ENCODE measurements around the gene MEF2A. TPM values are rescaled to one million over a fixed set of nuclear protein-coding genes. Genes with fewer than 3 reads are reported as not detected.

Gene MEF2A
- polyA plus RNA-seq, 3 donors = 20.3 to 61.8 (median 33.5) TPM

- peaks cover 39 to 81% of the 10 kb centered on the region in 2 donors for H3K36me3 ChIP-seq (replicated peaks in 1 of 2; ENCODE audit: control insufficient read depth in 1 of 2, insufficient read depth in 2 of 2, low read length in 2 of 2)
- no peaks in the 10 kb centered on the region for H3K4me1 ChIP-seq (ENCODE audit: control insufficient read depth in 1 of 2, insufficient read depth in 2 of 2, low read length in 2 of 2)
- peaks cover 0 to 9% of the 10 kb centered on the region in 2 donors for H3K9me3 ChIP-seq (replicated peaks in 1 of 2; ENCODE audit: control insufficient read depth in 1 of 2, insufficient read depth in 1 of 2, low read length in 2 of 2)
- no peak overlapping the region for H3K4me2 ChIP-seq (replicated peaks; ENCODE audit: extremely low read depth, low read length, poor library complexity, severe bottlenecking)
- Mint-ChIP-seq H3K4me1 (no peaks in the 10 kb centered on the region), H3K27me3 (ENCODE audit: low read depth in 3 of 3) (peaks cover 0 to 2% (median 0%) of the 10 kb centered on the region in 3 donors), H3K9me3 (peaks cover 5 to 16% (median 8%) of the 10 kb centered on the region in 7 donors), H3K27ac (no peak overlapping the region), H3K36me3 (peaks cover 57 to 63% of the 10 kb centered on the region in 2 donors), H3K4me3 (no peak overlapping the region)
- no peak overlapping the region for H3K9ac ChIP-seq (ENCODE audit: insufficient read depth, low read length, poor library complexity, severe bottlenecking)
- H2AFZ ChIP-seq (ENCODE audit: insufficient read depth, low read depth, low read length, poor library complexity, severe bottlenecking) = no peak overlapping the region
- H3K27ac ChIP-seq (ENCODE audit: low read depth in 1 of 2, low read length in 2 of 2) = no peak overlapping the region
- no peaks in the 10 kb centered on the region for H3K27me3 ChIP-seq (ENCODE audit: control insufficient read depth in 2 of 2, insufficient read depth in 2 of 2, low read length in 2 of 2)
- peaks cover 14% of the 10 kb centered on the region for H3K79me2 ChIP-seq (ENCODE audit: insufficient read depth, low read length)
- H3K4me3 ChIP-seq (replicated peaks in 1 of 3; ENCODE audit: low read depth in 2 of 3, low read length in 3 of 3) = no peak overlapping the region
- DNase-seq = no peak
- no peak for TF ChIP-seq CTCF (IDR thresholded peaks at IDR 0.05)
- intact Hi-C loops (cut with micrococcal nuclease) = no loop called here
- peaks cover 27% of the 10 kb centered on the region for H4K20me1 ChIP-seq (ENCODE audit: insufficient read depth, low read length)
Measured at GRCh38 chr15:99645951-99646350, 80.2 kb downstream of the MEF2A start.

DNA sequence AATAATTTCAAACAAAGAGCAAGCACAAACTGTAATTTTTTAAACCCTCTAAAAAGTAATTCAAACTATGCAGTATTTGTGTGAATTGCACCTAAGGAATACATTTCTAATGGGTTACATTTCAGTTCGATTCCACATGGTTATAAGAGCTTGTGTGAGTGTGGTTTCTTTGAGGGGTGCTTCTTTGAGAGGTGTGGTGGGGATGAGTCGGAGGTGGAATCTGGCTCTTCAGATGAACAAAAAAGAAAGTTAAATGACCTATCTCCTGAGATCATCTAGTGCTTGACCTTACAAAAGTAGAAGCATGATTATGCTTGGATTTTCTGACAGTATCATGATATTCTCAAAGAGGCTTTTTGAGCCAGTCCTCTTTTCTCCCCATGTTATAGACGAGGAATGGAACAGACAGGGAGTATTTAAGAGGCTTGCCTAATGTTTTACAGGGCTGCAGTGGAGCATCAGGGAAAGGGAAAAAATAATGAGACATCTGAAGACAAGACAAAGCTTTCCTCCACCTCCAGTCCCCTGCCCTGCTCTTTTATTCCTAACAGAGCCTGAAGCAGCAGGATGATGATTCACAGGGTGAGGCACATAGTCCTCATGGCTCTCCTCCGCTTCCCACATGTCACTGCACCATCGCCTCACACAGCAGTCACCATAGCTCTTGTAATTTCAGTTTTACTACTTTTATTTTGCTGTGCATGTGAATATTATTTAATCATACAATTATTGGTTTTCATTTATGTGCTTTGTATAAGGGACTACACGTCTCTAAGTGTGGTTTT lies 85.4 kb downstream of the MEF2A start:
- peaks cover 0 to 2% (median 0%) of the 10 kb centered on the region in 3 donors for H3K27me3 Mint-ChIP-seq (ENCODE audit: low read depth in 3 of 3)
- H3K27ac ChIP-seq (ENCODE audit: low read depth in 1 of 2, low read length in 2 of 2) = no peak overlapping the region
- H2AFZ ChIP-seq (ENCODE audit: insufficient read depth, low read depth, low read length, poor library complexity, severe bottlenecking) = no peak overlapping the region
- peaks cover under 1 to 6% (median 2%) of the 10 kb centered on the region in 7 donors for H3K9me3 Mint-ChIP-seq
- H3K9me3 ChIP-seq (replicated peaks in 1 of 2; ENCODE audit: control insufficient read depth in 1 of 2, insufficient read depth in 1 of 2, low read length in 2 of 2) = peaks cover 0 to 5% of the 10 kb centered on the region in 2 donors
- no peak overlapping the region for H3K9ac ChIP-seq (ENCODE audit: insufficient read depth, low read length, poor library complexity, severe bottlenecking)
- 100% methylated on average over 1 of the region's 6 CpGs for WGBS (ENCODE audit: insufficient coverage)
- H3K36me3 ChIP-seq (replicated peaks in 1 of 2; ENCODE audit: control insufficient read depth in 1 of 2, insufficient read depth in 2 of 2, low read length in 2 of 2) = peaks cover 20 to 62% of the 10 kb centered on the region in 2 donors
- peak overlapping the region in 1 of 7 donors; percentile 48 for H3K27ac Mint-ChIP-seq
- no peak for DNase-seq
- no peak overlapping the region for H3K4me3 Mint-ChIP-seq
- H3K79me2 ChIP-seq (ENCODE audit: insufficient read depth, low read length) = peaks cover 10% of the 10 kb centered on the region
- intact Hi-C loops (cut with micrococcal nuclease) = no loop called here
- H3K36me3 Mint-ChIP-seq = peaks cover 33 to 34% of the 10 kb centered on the region in 2 donors
- no peak overlapping the region for H3K4me2 ChIP-seq (replicated peaks; ENCODE audit: extremely low read depth, low read length, poor library complexity, severe bottlenecking)
- peaks cover 4% of the 10 kb centered on the region for H3K4me1 Mint-ChIP-seq
- H3K27me3 ChIP-seq (ENCODE audit: control insufficient read depth in 2 of 2, insufficient read depth in 2 of 2, low read length in 2 of 2) = no peaks in the 10 kb centered on the region
- peaks cover 41% of the 10 kb centered on the region for H4K20me1 ChIP-seq (ENCODE audit: insufficient read depth, low read length)
- H3K4me3 ChIP-seq (replicated peaks in 1 of 3; ENCODE audit: low read depth in 2 of 3, low read length in 3 of 3) = no peak overlapping the region
- TF ChIP-seq CTCF (IDR thresholded peaks at IDR 0.05) = no peak
- H3K4me1 ChIP-seq (ENCODE audit: control insufficient read depth in 1 of 2, insufficient read depth in 2 of 2, low read length in 2 of 2) = no peaks in the 10 kb centered on the region
